Measurements from ENCODE around the gene UROS.

The UROS gene

GRCh38 chr10:125773687-125774543, 49.1 kb downstream of the UROS start:
- H3K9me3 ChIP-seq (ENCODE audit: insufficient read depth, low read length): no peaks in the 10 kb centered on the region
- H4K20me1 ChIP-seq (ENCODE audit: insufficient read depth, low read length): no peaks in the 10 kb centered on the region
- H3K4me1 ChIP-seq (ENCODE audit: low read length): no peaks in the 10 kb centered on the region
- H3K4me2 ChIP-seq (ENCODE audit: low read length): no peak overlapping the region
- H3K27me3 ChIP-seq (ENCODE audit: low read depth, low read length): no peaks in the 10 kb centered on the region
- no peaks in the 10 kb centered on the region for H3K36me3 ChIP-seq (replicated peaks; ENCODE audit: low read depth, low read length)
- H3K9ac ChIP-seq (ENCODE audit: low read length): no peak overlapping the region
- H3K27ac ChIP-seq (ENCODE audit: low read length): no peak overlapping the region
- no peak overlapping the region for H3K4me3 ChIP-seq (ENCODE audit: low read length)
- H2AFZ ChIP-seq (ENCODE audit: low read depth, low read length): no peak overlapping the region
- no peak for TF ChIP-seq CTCF (IDR thresholded peaks at IDR 0.05; ENCODE audit: low read depth, low read length)
- H3K79me2 ChIP-seq (ENCODE audit: low read length): no peaks in the 10 kb centered on the region

GRCh38 chr10:125772864-125773180, 50.2 kb downstream of the UROS start:
- no peaks in the 10 kb centered on the region for H3K4me1 ChIP-seq (ENCODE audit: low read length)
- no peak overlapping the region for H3K4me2 ChIP-seq (ENCODE audit: low read length)
- no peak overlapping the region for H3K27ac ChIP-seq (ENCODE audit: low read length)
- TF ChIP-seq EZH2phosphoT487 (IDR thresholded peaks at IDR 0.05; ENCODE audit: low read depth) (no peak), CTCF (IDR thresholded peaks at IDR 0.05; ENCODE audit: low read depth, low read length) (no peak)
- H4K20me1 ChIP-seq (ENCODE audit: insufficient read depth, low read length): no peaks in the 10 kb centered on the region
- no peak overlapping the region for H2AFZ ChIP-seq (ENCODE audit: low read depth, low read length)
- H3K27me3 ChIP-seq (ENCODE audit: low read depth, low read length): no peaks in the 10 kb centered on the region
- H3K9ac ChIP-seq (ENCODE audit: low read length): no peak overlapping the region
- no peaks in the 10 kb centered on the region for H3K79me2 ChIP-seq (ENCODE audit: low read length)
- no peaks in the 10 kb centered on the region for H3K36me3 ChIP-seq (replicated peaks; ENCODE audit: low read depth, low read length)
- H3K9me3 ChIP-seq (ENCODE audit: insufficient read depth, low read length): no peaks in the 10 kb centered on the region
- no peak overlapping the region for H3K4me3 ChIP-seq (ENCODE audit: low read length)

- H3K4me2 ChIP-seq (ENCODE audit: low read length): no peak overlapping the region
- no peak overlapping the region for H3K27ac ChIP-seq (ENCODE audit: low read length)
- H4K20me1 ChIP-seq (ENCODE audit: insufficient read depth, low read length): no peaks in the 10 kb centered on the region
- no peaks in the 10 kb centered on the region for H3K4me1 ChIP-seq (ENCODE audit: low read length)
- no peaks in the 10 kb centered on the region for H3K27me3 ChIP-seq (ENCODE audit: low read depth, low read length)
- H3K4me3 ChIP-seq (ENCODE audit: low read length): no peak overlapping the region
- no peaks in the 10 kb centered on the region for H3K79me2 ChIP-seq (ENCODE audit: low read length)
- no peaks in the 10 kb centered on the region for H3K9me3 ChIP-seq (ENCODE audit: insufficient read depth, low read length)
- no peak overlapping the region for H3K9ac ChIP-seq (ENCODE audit: low read length)
- H2AFZ ChIP-seq (ENCODE audit: low read depth, low read length): no peak overlapping the region
- H3K36me3 ChIP-seq (replicated peaks; ENCODE audit: low read depth, low read length): no peaks in the 10 kb centered on the region
- no peak for TF ChIP-seq CTCF (IDR thresholded peaks at IDR 0.05; ENCODE audit: low read depth, low read length)
- no peak for TF ChIP-seq EZH2phosphoT487 (IDR thresholded peaks at IDR 0.05; ENCODE audit: low read depth)
These were observed 50.8 kb downstream of the UROS start for GRCh38 chr10:125772112-125772863.

- H3K27me3 ChIP-seq (ENCODE audit: low read depth, low read length): no peaks in the 10 kb centered on the region
- no peaks in the 10 kb centered on the region for H3K36me3 ChIP-seq (replicated peaks; ENCODE audit: low read depth, low read length)
- TF ChIP-seq EZH2phosphoT487 (IDR thresholded peaks at IDR 0.05; ENCODE audit: low read depth) (no peak), CTCF (IDR thresholded peaks at IDR 0.05; ENCODE audit: low read depth, low read length) (no peak)
- no peaks in the 10 kb centered on the region for H3K9me3 ChIP-seq (ENCODE audit: insufficient read depth, low read length)
- H3K4me3 ChIP-seq (ENCODE audit: low read length): no peak overlapping the region
- no peak overlapping the region for H3K9ac ChIP-seq (ENCODE audit: low read length)
- no peak overlapping the region for H3K27ac ChIP-seq (ENCODE audit: low read length)
- no peaks in the 10 kb centered on the region for H4K20me1 ChIP-seq (ENCODE audit: insufficient read depth, low read length)
- H3K79me2 ChIP-seq (ENCODE audit: low read length): no peaks in the 10 kb centered on the region
- no peak overlapping the region for H2AFZ ChIP-seq (ENCODE audit: low read depth, low read length)
- H3K4me1 ChIP-seq (ENCODE audit: low read length): no peaks in the 10 kb centered on the region
- H3K4me2 ChIP-seq (ENCODE audit: low read length): no peak overlapping the region
These were observed 52.2 kb downstream of the UROS start for GRCh38 chr10:125770844-125771243.

Measured in OCI-LY3 (cell line).